PC-9 (cell line): ENCODE results near the gene USP7. TPM values are rescaled to one million over a fixed set of nuclear protein-coding genes. Genes with fewer than 3 reads are reported as not detected.

Source experiments
- BruUV-seq: library from RNA; stranded (reverse); fragments of 400-500 nt; replicated peaks from 2 replicates; lab custom pipeline; 2021; lab: Mats Ljungman, UMichigan
- CTCF ChIA-PET: fragments of 300-600 bp; sonication (Branson Sonifier 250); formaldehyde crosslinking; loops from one replicate; lab custom pipeline; 2022; ENCODE audit warnings: antibody characterized with exemption; lab: Charles Lee
- POLR2A ChIA-PET: fragments of 300-600 bp; sonication (Branson Sonifier 250); formaldehyde crosslinking; loops from one replicate; lab custom pipeline; 2022; ENCODE audit warnings: antibody characterized with exemption; ENCODE audit not compliant: unreplicated experiment; lab: Charles Lee
- DNase-seq, 2 experiments: peaks; one replicate each; pipeline versions ENCODE4 v3.0.0 to v3.0.0-alpha.2; 2015 to 2022; ENCODE audit warnings: mixed read lengths in 1 of 2
- H2AFZ ChIP-seq: fragments of 200-600 bp; sonication (generic); 2 replicates; pipeline ENCODE4 v1.8.1; 2017; ENCODE audit warnings: antibody characterized with exemption
- H3F3A ChIP-seq: fragments of 200-600 bp; sonication (generic); 2 replicates; pipeline ENCODE4 v1.8.1; 2017; ENCODE audit warnings: antibody characterized with exemption, mild to moderate bottlenecking, low read depth; ENCODE audit not compliant: insufficient read depth
- H3K27ac ChIP-seq: fragments of 200-600 bp; sonication (generic); 2 replicates; pipeline ENCODE4 v1.6.1; 2016; ENCODE audit warnings: mixed run types
- H3K27me3 ChIP-seq: fragments of 200-600 bp; sonication (generic); 2 replicates; pipeline ENCODE4 v1.6.1; 2016; ENCODE audit warnings: low read depth, mixed run types; ENCODE audit not compliant: insufficient read depth
- H3K36me3 ChIP-seq: fragments of 200-600 bp; sonication (generic); 2 replicates; pipeline ENCODE4 v1.6.1; 2016; ENCODE audit warnings: low read depth, mixed run types
- H3K4me1 ChIP-seq: fragments of 200-600 bp; sonication (generic); replicated peaks from 2 replicates; pipeline ENCODE4 v1.6.1; 2016; ENCODE audit warnings: mixed run types; ENCODE audit not compliant: insufficient read depth
- H3K4me2 ChIP-seq: fragments of 200-600 bp; sonication (generic); 2 replicates; pipeline ENCODE4 v1.6.1; 2017; ENCODE audit warnings: mixed run types
- H3K4me3 ChIP-seq: fragments of 200-600 bp; sonication (generic); 2 replicates; pipeline ENCODE4 v1.6.1; 2016; ENCODE audit warnings: mixed run types
- H3K79me2 ChIP-seq: fragments of 200-600 bp; sonication (generic); 2 replicates; pipeline ENCODE4 v1.6.1; 2017; ENCODE audit warnings: low read depth, mixed run types
- H3K9me2 ChIP-seq: fragments of 200-600 bp; sonication (generic); 2 replicates; pipeline ENCODE4 v1.8.1; 2017; ENCODE audit warnings: mild to moderate bottlenecking; ENCODE audit not compliant: insufficient read depth
- H3K9me3 ChIP-seq: fragments of 200-600 bp; sonication (generic); 2 replicates; pipeline ENCODE4 v1.8.1; 2016; ENCODE audit warnings: low read depth; ENCODE audit not compliant: insufficient read depth
- H4K20me1 ChIP-seq: fragments of 200-600 bp; sonication (generic); 2 replicates; pipeline ENCODE4 v1.8.1; 2017; ENCODE audit not compliant: insufficient read depth
- EZH2 ChIP-seq: fragments of 200-600 bp; sonication (generic); IDR thresholded peaks from 2 replicates; pipeline ENCODE4 v1.8.0; 2017; ENCODE audit warnings: antibody characterized with exemption, low read depth
- intact Hi-C: fragments of 100-400 bp; cut with micrococcal nuclease; formaldehyde crosslinking; loops from one replicate; pipeline ENCODE4 v1.10.0; 2022; ENCODE audit not compliant: unreplicated experiment
- total RNA-seq: library from RNA; stranded (reverse); gene quantifications from 2 replicates; pipeline ENCODE4 v1.2.3, GENCODE V29; 2021
- TF ChIP-seq, protein P1 (sequence below): fragments of 200-600 bp; sonication (generic); conservative IDR thresholded peaks from 2 replicates; pipeline ENCODE4 v1.6.1; 2017; ENCODE audit warnings: mixed run types, antibody characterized with exemption, mild to moderate bottlenecking, moderate library complexity

USP7 gene
- total RNA-seq, 1 experiment from 2014 or later: 167 TPM

- Histone ChIP-seq H2AFZ (no peak overlapping the region), H4K20me1 (0 out of 2 replicates have a peak, but pooled peaks cover 6% of the 10 kb centered on the region), H3K4me3 (no peak overlapping the region), H3K4me1 (peaks cover 25% of the 10 kb centered on the region), H3K36me3 (peaks cover 16% of the 10 kb centered on the region; the same call in 1 of the 2 replicates), H3K9me2 (no peaks in the 10 kb centered on the region), H3K27me3 (no peaks in the 10 kb centered on the region), H3F3A (peaks cover 34% of the 10 kb centered on the region), H3K27ac (no peak overlapping the region), H3K4me2 (no peak overlapping the region), H3K9me3 (no peaks in the 10 kb centered on the region), H3K79me2 (peaks cover 17% of the 10 kb centered on the region)
- no TSS peak for BruUV-seq
- no peak for DNase-seq
- ChIA-PET CTCF (interaction anchor here (0.9 kb wide), 1 partner anchor 92 kb away, joined by 3 read pairs; no protein-coding TSS in a partner anchor), POLR2A (interaction anchor here (0.6 kb wide), 1 partner anchor 48 kb away, joined by 11 read pairs; the partner anchor contains the start of gene CARHSP1)
- no peak for TF ChIP-seq EZH2
- TF ChIP-seq, protein P1, sequence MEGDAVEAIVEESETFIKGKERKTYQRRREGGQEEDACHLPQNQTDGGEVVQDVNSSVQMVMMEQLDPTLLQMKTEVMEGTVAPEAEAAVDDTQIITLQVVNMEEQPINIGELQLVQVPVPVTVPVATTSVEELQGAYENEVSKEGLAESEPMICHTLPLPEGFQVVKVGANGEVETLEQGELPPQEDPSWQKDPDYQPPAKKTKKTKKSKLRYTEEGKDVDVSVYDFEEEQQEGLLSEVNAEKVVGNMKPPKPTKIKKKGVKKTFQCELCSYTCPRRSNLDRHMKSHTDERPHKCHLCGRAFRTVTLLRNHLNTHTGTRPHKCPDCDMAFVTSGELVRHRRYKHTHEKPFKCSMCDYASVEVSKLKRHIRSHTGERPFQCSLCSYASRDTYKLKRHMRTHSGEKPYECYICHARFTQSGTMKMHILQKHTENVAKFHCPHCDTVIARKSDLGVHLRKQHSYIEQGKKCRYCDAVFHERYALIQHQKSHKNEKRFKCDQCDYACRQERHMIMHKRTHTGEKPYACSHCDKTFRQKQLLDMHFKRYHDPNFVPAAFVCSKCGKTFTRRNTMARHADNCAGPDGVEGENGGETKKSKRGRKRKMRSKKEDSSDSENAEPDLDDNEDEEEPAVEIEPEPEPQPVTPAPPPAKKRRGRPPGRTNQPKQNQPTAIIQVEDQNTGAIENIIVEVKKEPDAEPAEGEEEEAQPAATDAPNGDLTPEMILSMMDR: no peak
- intact Hi-C loops: no loop called here
These were observed 47.0 kb downstream of the USP7 start for GRCh38 chr16:8916541-8917225.

GRCh38 chr16:8915722-8916301 lies 47.9 kb downstream of the USP7 start:
- peaks cover 42% of the 10 kb centered on the region for H3F3A ChIP-seq
- no peak overlapping the region for H2AFZ ChIP-seq
- H3K4me1 ChIP-seq: peaks cover 33% of the 10 kb centered on the region
- H3K79me2 ChIP-seq: peaks cover 25% of the 10 kb centered on the region
- DNase-seq: no peak
- H3K9me3 ChIP-seq: no peaks in the 10 kb centered on the region
- BruUV-seq: no TSS peak
- intact Hi-C loops: no loop called here
- POLR2A ChIA-PET: no interaction called here
- TF ChIP-seq EZH2: no peak
- TF ChIP-seq, protein P1: no peak
- no peaks in the 10 kb centered on the region for H3K9me2 ChIP-seq
- H3K27me3 ChIP-seq: no peaks in the 10 kb centered on the region
- H3K4me3 ChIP-seq: no peak overlapping the region
- no peak overlapping the region for H3K4me2 ChIP-seq
- H3K36me3 ChIP-seq: peaks cover 20% of the 10 kb centered on the region; the same call in 1 of the 2 replicates
- H3K27ac ChIP-seq: no peak overlapping the region
- CTCF ChIA-PET: interaction anchor here (0.9 kb wide), 1 partner anchor 93 kb away, joined by 3 read pairs; no protein-coding TSS in a partner anchor
- H4K20me1 ChIP-seq: peaks cover 3% of the 10 kb centered on the region; the same call in 1 of the 2 replicates

- H3F3A ChIP-seq: peaks cover 50% of the 10 kb centered on the region
- DNase-seq: no peak
- peaks cover 3% of the 10 kb centered on the region; the same call in 1 of the 2 replicates for H4K20me1 ChIP-seq
- H2AFZ ChIP-seq: no peak overlapping the region
- BruUV-seq: no TSS peak
- TF ChIP-seq EZH2: no peak
- TF ChIP-seq, protein P1: no peak
- H3K36me3 ChIP-seq: peaks cover 31% of the 10 kb centered on the region; the same call in 1 of the 2 replicates
- peaks cover 42% of the 10 kb centered on the region for H3K79me2 ChIP-seq
- no peaks in the 10 kb centered on the region for H3K9me3 ChIP-seq
- no peaks in the 10 kb centered on the region for H3K27me3 ChIP-seq
- intact Hi-C loops: no loop called here
- CTCF ChIA-PET: interaction anchor here (2.7 kb wide), 1 partner anchor 95 kb away, joined by 7 read pairs; no protein-coding TSS in a partner anchor
- H3K4me3 ChIP-seq: no peak overlapping the region
- POLR2A ChIA-PET: no interaction called here
- H3K4me1 ChIP-seq: peaks cover 44% of the 10 kb centered on the region
- H3K4me2 ChIP-seq: no peak overlapping the region
- no peaks in the 10 kb centered on the region for H3K9me2 ChIP-seq
- no peak overlapping the region for H3K27ac ChIP-seq
These were observed 49.6 kb downstream of the USP7 start for GRCh38 chr16:8914098-8914497.
